Ammon's horn (tissue), 1 donor: Measurements from ENCODE around the gene SCYGR5.
"Not testable (repeated sequence)": the region's sequence is repeated elsewhere in the genome, so short reads cannot be mapped to it uniquely, and the experiment has no call there.

ENCODE experiments used
- DNase-seq: peaks from one replicate; pipeline ENCODE4 v3.0.0-alpha.2; 2016; ENCODE audit warnings: low spot score

The SCYGR5 gene

GRCh38 chr2:227673620-227674019 is 7.0 kb downstream of the SCYGR5 start:
- DNase-seq = not testable (repeated sequence)

- DNase-seq = no peak
Measured at GRCh38 chr2:227674485-227674884, 7.9 kb downstream of the SCYGR5 start.

GRCh38 chr2:227677928-227678327 is 11.3 kb downstream of the SCYGR5 start:
- DNase-seq = no peak

- DNase-seq = no peak
Measured at GRCh38 chr2:227684258-227684657, 17.7 kb downstream of the SCYGR5 start.

GRCh38 chr2:227687189-227687588 is 20.6 kb downstream of the SCYGR5 start:
- no peak for DNase-seq

GRCh38 chr2:227696990-227697679 is 30.5 kb downstream of the SCYGR5 start:
- DNase-seq = no peak

GRCh38 chr2:227701556-227701955 is 35.0 kb downstream of the SCYGR5 start:
- no peak for DNase-seq

- DNase-seq = no peak
Measured at GRCh38 chr2:227703280-227703732, 36.7 kb downstream of the SCYGR5 start.

- no peak for DNase-seq
Measured at GRCh38 chr2:227703961-227704360, 37.4 kb downstream of the SCYGR5 start.

- DNase-seq = no peak
Measured at GRCh38 chr2:227706859-227707258, 40.3 kb downstream of the SCYGR5 start.

- no peak for DNase-seq
Measured at GRCh38 chr2:227707390-227707789, 40.8 kb downstream of the SCYGR5 start.

- DNase-seq = no peak
Measured at GRCh38 chr2:227710986-227711385, 44.4 kb downstream of the SCYGR5 start.

GRCh38 chr2:227713291-227713690 is 46.7 kb downstream of the SCYGR5 start:
- DNase-seq = no peak

- no peak for DNase-seq
Measured at GRCh38 chr2:227716501-227716900, 49.9 kb downstream of the SCYGR5 start.
